Endodermal cell (in vitro differentiated cells): Measurements from ENCODE around the gene MID1. TPM values are rescaled to one million over a fixed set of nuclear protein-coding genes. Genes with fewer than 3 reads are reported as not detected.
A peak's percentile ranks its signal among the peaks of the same experiment; 100 is the strongest.

Source experiments
- DNase-seq: peaks from one replicate; pipeline ENCODE4 v3.0.0-alpha.2; 2017
- H3K27ac ChIP-seq: 2 replicates; pipeline ENCODE4 v1.5.1; 2013; ENCODE audit warnings: mild to moderate bottlenecking, low read depth, low read length, moderate library complexity
- H3K27me3 ChIP-seq: 2 replicates; pipeline ENCODE4 v1.6.1; 2013; ENCODE audit warnings: mild to moderate bottlenecking, low read length, moderate library complexity; ENCODE audit not compliant: insufficient read depth, control insufficient read depth, poor library complexity, severe bottlenecking
- H3K36me3 ChIP-seq: 2 replicates; pipeline ENCODE4 v1.7.0; 2013; ENCODE audit warnings: mild to moderate bottlenecking, low read length, moderate library complexity; ENCODE audit not compliant: control insufficient read depth, insufficient read depth
- H3K4me1 ChIP-seq: one replicate; pipeline ENCODE4 v1.7.0; 2013; ENCODE audit warnings: low read length; ENCODE audit not compliant: control insufficient read depth, insufficient read depth
- H3K4me3 ChIP-seq: 2 replicates; pipeline ENCODE4 v1.5.1; 2013; ENCODE audit warnings: mild to moderate bottlenecking, low read length, moderate library complexity
- H3K9ac ChIP-seq: 2 replicates; pipeline ENCODE4 v1.6.1; 2013; ENCODE audit warnings: mild to moderate bottlenecking, low read length, moderate library complexity; ENCODE audit not compliant: poor library complexity, severe bottlenecking; ENCODE audit errors: extremely low read depth
- H3K9me3 ChIP-seq: 2 replicates; pipeline ENCODE4 v1.6.1; 2013; ENCODE audit warnings: mild to moderate bottlenecking, low read length, moderate library complexity; ENCODE audit not compliant: control insufficient read depth
- H3K27ac Mint-ChIP-seq: 2 replicates; pipeline ENCODE4 v1.8.0; 2020; ENCODE audit warnings: mixed read lengths
- H3K27me3 Mint-ChIP-seq: 2 replicates; pipeline ENCODE4 v1.8.0; 2021; ENCODE audit warnings: mild to moderate bottlenecking, mixed read lengths; ENCODE audit not compliant: insufficient read depth
- H3K36me3 Mint-ChIP-seq: 2 replicates; pipeline ENCODE4 v1.8.0; 2020; ENCODE audit warnings: low read depth, mixed read lengths
- H3K4me1 Mint-ChIP-seq: 2 replicates; pipeline ENCODE4 v1.8.0; 2020; ENCODE audit warnings: mixed read lengths
- H3K4me3 Mint-ChIP-seq: 2 replicates; pipeline ENCODE4 v1.8.0; 2020; ENCODE audit warnings: mild to moderate bottlenecking, moderate library complexity, mixed read lengths
- H3K9me3 Mint-ChIP-seq: 2 replicates; pipeline ENCODE4 v1.8.0; 2020; ENCODE audit warnings: mild to moderate bottlenecking, mixed read lengths
- CTCF ChIP-seq: fragments of 200-600 bp; sonication (generic); conservative IDR thresholded peaks from 2 replicates; pipeline ENCODE4 v1.5.0; 2021; ENCODE audit warnings: antibody characterized with exemption, mild to moderate bottlenecking
- WGBS, 2 experiments: methylation state at CpG; one replicate each; pipeline versions ENCODE4 v1.1.5 to v1.1.7; 2013; ENCODE audit warnings: missing lambda C conversion rate in 2 of 2, mixed read lengths in 1 of 2; ENCODE audit not compliant: insufficient coverage in 1 of 2, insufficient read length in 1 of 2; 5-methylcytosine and 5-hydroxymethylcytosine counted together
- total RNA-seq, 2 donors: library from RNA; stranded (reverse); fragmentation: NEBNext Ultra II Directional in 1 of 2; extraction: Animal tissue kit (Norgen Biotek cat#: 25700) in 1 of 2; gene quantifications; 2 replicates in 1 of 2; 3 replicates in 1 of 2; pipeline ENCODE4 v1.2.1, GENCODE V29; 2021

Gene MID1
- total RNA-seq, 2 donors from 2014 or later, result 23.5 to 24.9 TPM

- H3K4me1 ChIP-seq, result no peaks in the 10 kb centered on the region
- WGBS, 2 experiments, result 95% methylated on average over 2 of the region's 3 CpGs; no CpG with 5 or more reads in 1 of the 2 experiments
- H3K4me3 ChIP-seq, result no peak overlapping the region
- no peak for DNase-seq
- no peak overlapping the region for H3K9ac ChIP-seq
- H3K9me3 ChIP-seq, result no peaks in the 10 kb centered on the region
- H3K27me3 Mint-ChIP-seq, result peaks cover 4% of the 10 kb centered on the region
- no peaks in the 10 kb centered on the region for H3K36me3 Mint-ChIP-seq
- H3K27ac ChIP-seq, result no peak overlapping the region
- no peak for TF ChIP-seq CTCF
- H3K27ac Mint-ChIP-seq, result no peak overlapping the region
- no peaks in the 10 kb centered on the region for H3K27me3 ChIP-seq
- no peaks in the 10 kb centered on the region for H3K36me3 ChIP-seq
- peaks cover 58% of the 10 kb centered on the region for H3K9me3 Mint-ChIP-seq
- no peak overlapping the region for H3K4me3 Mint-ChIP-seq
- H3K4me1 Mint-ChIP-seq, result no peaks in the 10 kb centered on the region
Measured at GRCh38 chrX:10648614-10649013, 28.2 kb upstream of the MID1 start.

- no CpG with 5 or more reads among the region's 1 CpG for WGBS, 2 experiments
- no peaks in the 10 kb centered on the region for H3K4me1 ChIP-seq
- H3K4me3 ChIP-seq, result no peak overlapping the region
- no peak overlapping the region for H3K4me3 Mint-ChIP-seq
- no peaks in the 10 kb centered on the region for H3K4me1 Mint-ChIP-seq
- DNase-seq, result no peak
- no peaks in the 10 kb centered on the region for H3K27me3 Mint-ChIP-seq
- H3K36me3 ChIP-seq, result no peaks in the 10 kb centered on the region
- peaks cover 7% of the 10 kb centered on the region for H3K9me3 ChIP-seq
- H3K27me3 ChIP-seq, result no peaks in the 10 kb centered on the region
- peaks cover 2% of the 10 kb centered on the region for H3K36me3 Mint-ChIP-seq
- no peak overlapping the region for H3K27ac Mint-ChIP-seq
- no peak overlapping the region for H3K9ac ChIP-seq
- no peak overlapping the region for H3K27ac ChIP-seq
- no peak for TF ChIP-seq CTCF
- peaks cover 66% of the 10 kb centered on the region for H3K9me3 Mint-ChIP-seq
Measured at GRCh38 chrX:10636851-10637250, 16.5 kb upstream of the MID1 start.

GRCh38 chrX:10636337-10636736, 16.0 kb upstream of the MID1 start:
- no peak overlapping the region for H3K4me3 Mint-ChIP-seq
- peaks cover 64% of the 10 kb centered on the region for H3K9me3 Mint-ChIP-seq
- H3K4me1 ChIP-seq, result no peaks in the 10 kb centered on the region
- 20% methylated on average over 3 of the region's 3 CpGs; no CpG with 5 or more reads in 1 of the 2 experiments for WGBS, 2 experiments
- H3K4me1 Mint-ChIP-seq, result no peaks in the 10 kb centered on the region
- peaks cover 2% of the 10 kb centered on the region for H3K36me3 Mint-ChIP-seq
- peaks cover 7% of the 10 kb centered on the region for H3K9me3 ChIP-seq
- no peak overlapping the region for H3K4me3 ChIP-seq
- TF ChIP-seq CTCF, result peak; percentile 76
- H3K27me3 ChIP-seq, result no peaks in the 10 kb centered on the region
- H3K36me3 ChIP-seq, result no peaks in the 10 kb centered on the region
- no peak overlapping the region for H3K27ac Mint-ChIP-seq
- peak; percentile 70 for DNase-seq
- peak overlapping the region; percentile 26 for H3K27ac ChIP-seq
- H3K9ac ChIP-seq, result no peak overlapping the region
- no peaks in the 10 kb centered on the region for H3K27me3 Mint-ChIP-seq
